Adipose tissue (tissue), 3 donors: ENCODE data around the gene CDK7. TPM values are rescaled to one million over a fixed set of nuclear protein-coding genes. Genes with fewer than 3 reads are reported as not detected.
"Not testable (repeated sequence)": the region's sequence is repeated elsewhere in the genome, so short reads cannot be mapped to it uniquely, and the experiment has no call there.

Source experiments
- H3K27ac ChIP-seq: one replicate; pipeline ENCODE4 v1.5.1; 2013; ENCODE audit warnings: low read depth, low read length
- WGBS, 3 donors: extraction: QIAGEN DNeasy Blood & Tissue Kit; methylation state at CpG; one replicate each; pipeline ENCODE4 v1.1.7; 2013; 5-methylcytosine and 5-hydroxymethylcytosine counted together
- polyA plus RNA-seq, 3 donors: library from polyadenylated mRNA; stranded (reverse); fragments of 200-250 nt; gene quantifications; one replicate each; pipeline ENCODE4 v1.2.3, GENCODE V29; 2013
- donor health status: healthy with polysubstance abuse.
- donor health status: Bipolar disorder and iron deficiency.
- donor health status: healthy.

CDK7 gene
- polyA plus RNA-seq, result 10 to 100 TPM; 11.6 to 13.6 (median 12.7) TPM

- WGBS, 3 donors, result 0% methylated on average over 49 of the region's 49 CpGs
- no peak within 1 kb of the TSS for H3K27ac ChIP-seq
Measured at GRCh38 chr5:69234457-69235268, at the start of gene CDK7. Gene CDK7, plus strand, starts transcription at chr5:69234886. Its CDS starts 90 bp downstream, at chr5:69234976.

DNA sequence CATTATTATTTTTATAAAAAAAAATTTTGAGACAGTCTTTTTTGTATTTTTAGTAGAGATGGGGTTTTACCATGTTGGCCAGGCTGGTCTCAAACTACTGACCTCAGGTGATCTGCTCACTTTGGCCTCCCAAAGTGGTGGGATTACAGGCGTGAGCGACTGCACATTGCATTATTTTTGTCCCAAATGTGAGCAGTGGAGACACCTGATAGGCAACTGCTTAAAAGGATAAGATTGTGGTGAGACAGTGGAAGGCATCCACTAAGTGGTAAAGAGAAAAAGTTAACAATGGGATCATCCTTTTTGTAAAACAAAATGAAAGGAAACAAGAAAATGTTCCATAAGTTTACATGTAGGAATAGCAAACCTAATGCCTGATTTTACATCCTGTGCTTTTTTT lies 47.3 kb upstream of the CDK7 start:
- no peak overlapping the region for H3K27ac ChIP-seq
- 92 to 96% (median 93%) methylated on average over 2 of the region's 2 CpGs for WGBS, 3 donors

DNA sequence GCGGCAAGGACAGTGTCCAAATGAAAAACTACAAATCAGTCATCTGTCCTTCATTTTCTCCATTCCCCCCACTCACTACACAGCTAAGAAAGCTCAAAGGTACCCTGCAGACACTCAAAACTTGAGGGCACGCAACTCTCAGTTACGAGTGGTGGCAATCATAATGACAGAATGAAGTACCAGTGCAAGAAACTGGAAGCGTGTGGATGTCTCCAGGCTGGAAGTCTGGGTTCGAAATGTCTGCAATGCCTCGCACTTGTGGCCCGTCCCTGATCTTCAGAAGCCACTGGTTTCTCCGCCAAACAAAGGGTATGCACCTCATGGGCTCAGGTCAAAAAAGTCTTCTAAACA lies 45.9 kb upstream of the CDK7 start:
- H3K27ac ChIP-seq, result no peak overlapping the region

GRCh38 chr5:69189162-69190086 lies 45.3 kb upstream of the CDK7 start, which contains the start of gene CENPH:
Gene CENPH, plus strand, starts transcription at chr5:69189583. Its CDS starts 52 bp downstream, at chr5:69189635.
- 0% methylated on average over 55 of the region's 55 CpGs for WGBS, 3 donors
- peak within 1 kb of the TSS; percentile 78 for H3K27ac ChIP-seq

More for the DNA sequence above, 45.9 kb upstream of the CDK7 start:
- WGBS, 3 donors, result 9 to 26% (median 16%) methylated on average over 8 of the region's 8 CpGs

- 92 to 95% (median 95%) methylated on average over 1 of the region's 1 CpG for WGBS, 3 donors
- H3K27ac ChIP-seq, result no peak overlapping the region
Measured at GRCh38 chr5:69202497-69202896, 32.2 kb upstream of the CDK7 start.

DNA sequence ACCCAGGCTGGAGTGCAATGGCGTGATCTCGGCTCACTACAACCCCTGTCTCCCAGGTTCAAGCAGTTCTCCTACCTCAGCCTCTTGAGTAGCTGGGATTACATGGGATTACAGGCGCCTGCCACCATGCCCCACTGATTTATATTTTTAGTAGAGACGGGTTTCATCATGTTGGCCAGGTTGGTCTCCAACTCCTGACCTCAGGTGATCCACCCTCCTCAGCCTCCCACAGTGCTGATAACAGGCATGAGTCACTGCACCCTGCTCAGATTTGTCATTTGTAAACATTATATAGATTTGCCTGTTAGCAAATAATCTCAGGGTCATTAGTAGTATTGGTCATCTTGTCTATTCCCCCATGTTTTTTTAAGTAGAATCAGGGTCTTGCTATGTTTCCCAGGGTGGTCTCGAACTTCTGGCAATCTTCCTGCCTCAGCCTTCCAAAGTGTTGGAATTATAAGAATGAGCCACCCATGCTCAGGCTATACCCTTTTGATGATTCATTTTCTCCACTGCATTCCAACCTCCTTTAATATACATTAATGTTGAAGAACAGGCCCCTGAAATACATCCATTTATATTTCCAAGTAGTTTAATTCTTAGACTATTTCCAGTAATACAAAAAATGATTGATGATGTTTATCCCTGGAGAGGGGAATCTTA lies 28.0 kb upstream of the CDK7 start:
- no peak overlapping the region for H3K27ac ChIP-seq
- 86 to 96% (median 93%) methylated on average over 5 of the region's 5 CpGs for WGBS, 3 donors

DNA sequence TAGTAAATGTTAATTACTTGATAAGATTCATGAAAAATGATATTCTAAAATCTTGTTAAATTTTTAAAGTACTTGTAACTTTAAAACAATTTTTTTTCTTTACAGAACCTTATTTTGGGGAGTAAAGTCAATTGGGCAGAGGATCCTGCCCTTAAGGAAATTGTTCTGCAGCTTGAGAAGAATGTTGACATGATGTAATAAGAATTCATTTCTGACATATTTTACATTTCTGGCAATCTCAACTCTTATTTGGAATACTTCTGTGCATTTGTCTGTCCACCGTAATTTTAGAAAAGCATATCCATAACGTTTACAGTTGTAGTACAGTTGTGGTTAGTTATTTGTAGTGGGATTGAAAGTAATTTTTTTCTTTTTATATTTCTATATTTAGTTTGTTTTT lies 25.1 kb upstream of the CDK7 start:
- WGBS, 3 donors, result 80 to 84% (median 81%) methylated on average over 2 of the region's 2 CpGs
- H3K27ac ChIP-seq, result no peak overlapping the region

DNA sequence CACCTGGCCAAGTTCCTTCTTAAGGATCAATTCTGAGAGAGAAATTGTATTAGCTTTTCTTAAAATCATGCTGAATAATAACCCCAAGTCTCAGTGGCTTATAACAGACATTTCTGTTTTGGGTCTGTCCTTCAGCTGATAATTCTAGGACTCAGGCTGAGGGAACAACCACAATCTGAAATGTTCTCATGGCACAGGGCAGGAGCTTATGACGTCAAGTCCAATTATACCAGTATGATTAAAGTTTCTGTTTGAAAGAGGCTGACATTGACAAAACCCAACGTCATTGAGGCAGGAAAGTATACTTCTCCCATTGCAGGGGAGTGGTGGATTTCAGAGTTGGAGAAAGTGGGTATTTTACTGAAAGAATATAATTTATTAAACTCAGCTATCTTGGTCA lies 23.5 kb upstream of the CDK7 start:
- WGBS, 3 donors, result 89 to 92% (median 90%) methylated on average over 2 of the region's 2 CpGs
- no peak overlapping the region for H3K27ac ChIP-seq

- WGBS, 3 donors, result 89 to 96% (median 91%) methylated on average over 2 of the region's 2 CpGs
- H3K27ac ChIP-seq, result no peak overlapping the region
Measured at GRCh38 chr5:69212022-69212421, 22.7 kb upstream of the CDK7 start.

- 94 to 98% (median 94%) methylated on average over 4 of the region's 4 CpGs for WGBS, 3 donors
- H3K27ac ChIP-seq, result no peak overlapping the region
Measured at GRCh38 chr5:69213513-69214215, 21.0 kb upstream of the CDK7 start.

DNA sequence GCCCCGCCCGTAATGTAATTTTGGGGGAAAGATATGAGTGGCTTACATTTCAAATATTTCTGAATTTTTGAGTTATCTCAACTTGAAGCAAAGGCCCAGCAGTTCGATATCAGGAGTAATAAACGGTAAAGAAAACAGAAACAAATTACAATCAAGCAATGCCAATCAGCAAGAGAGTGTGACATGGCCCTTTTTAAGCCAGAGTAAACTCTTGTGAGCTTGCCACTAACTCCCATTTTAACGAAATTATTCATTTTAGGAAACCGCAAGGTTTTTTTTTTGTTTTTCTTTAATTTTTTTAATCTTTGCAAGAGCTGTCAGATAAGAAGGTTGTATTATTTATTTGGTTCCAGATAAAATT lies 17.6 kb upstream of the CDK7 start:
- no peak overlapping the region for H3K27ac ChIP-seq
- WGBS, 3 donors, result 36 to 56% (median 47%) methylated on average over 6 of the region's 6 CpGs

DNA sequence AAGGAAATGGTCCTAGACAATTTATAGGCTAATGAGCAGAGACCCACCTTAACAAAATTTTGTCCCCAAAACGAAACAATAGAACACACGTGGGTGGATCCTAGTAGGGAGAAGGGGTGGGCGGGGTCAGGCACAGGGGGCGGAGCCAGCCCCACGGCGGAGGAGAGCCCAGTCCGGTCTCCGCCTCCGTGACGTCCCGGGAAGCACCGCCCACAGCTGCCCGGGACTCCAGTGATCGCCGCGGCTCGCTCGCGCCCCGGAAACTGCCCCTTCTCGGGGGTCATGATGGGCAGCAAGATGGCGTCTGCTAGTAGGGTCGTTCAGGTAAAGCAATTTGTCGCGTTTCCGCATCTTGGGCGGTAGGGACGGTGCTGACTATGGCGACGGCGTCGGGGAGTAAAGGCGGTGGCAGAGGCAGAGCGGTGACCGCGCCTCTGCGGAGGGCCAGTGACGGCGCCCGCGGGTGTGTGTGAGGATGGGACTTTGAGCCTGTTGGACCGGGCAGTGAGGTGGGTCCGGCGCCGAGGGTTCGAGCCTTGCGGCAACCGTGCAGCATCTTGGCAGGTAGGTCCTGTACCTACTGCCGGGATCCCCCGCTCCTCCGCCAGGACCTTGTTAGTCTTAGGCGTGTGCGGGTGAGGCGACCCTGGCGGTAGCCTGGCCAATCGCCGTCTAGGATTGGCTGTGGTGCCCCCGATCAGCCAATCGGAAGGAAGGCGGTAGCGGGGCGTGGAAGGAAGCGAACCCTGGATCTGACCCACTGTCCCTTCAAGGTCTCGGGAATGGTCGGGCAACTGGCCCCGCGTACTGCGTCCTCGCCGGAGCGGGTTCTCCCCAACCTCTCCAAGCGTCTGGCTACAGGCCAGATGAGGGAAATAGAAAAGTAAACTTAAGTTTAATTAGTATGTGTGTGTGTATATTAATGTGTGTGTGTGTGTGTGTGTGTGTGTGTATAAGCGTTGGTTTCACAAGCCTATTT lies 16.8 kb upstream of the CDK7 start:
- H3K27ac ChIP-seq, result no peak overlapping the region
- WGBS, 3 donors, result 0% methylated on average over 72 to 73 of the region's 73 CpGs

DNA sequence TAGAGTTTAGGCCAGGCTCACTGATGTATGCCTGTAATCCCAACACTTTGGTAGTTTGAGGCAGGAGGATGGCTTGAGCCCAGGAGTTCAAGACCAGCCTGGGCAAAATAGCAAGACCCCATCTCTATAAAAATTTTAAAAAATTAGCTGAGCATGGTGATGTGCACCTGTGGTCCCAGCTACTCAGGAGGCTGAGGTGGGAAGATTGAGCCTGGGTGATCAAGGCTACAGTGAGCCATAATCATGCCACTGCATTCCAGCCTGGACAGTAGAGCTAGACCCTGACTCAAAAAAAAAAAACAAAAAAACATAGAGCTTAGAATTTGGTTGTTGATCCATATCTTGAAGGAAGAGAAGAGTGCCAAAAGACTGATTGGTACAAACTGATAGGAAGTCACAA lies 14.7 kb upstream of the CDK7 start:
- no peak overlapping the region for H3K27ac ChIP-seq

DNA sequence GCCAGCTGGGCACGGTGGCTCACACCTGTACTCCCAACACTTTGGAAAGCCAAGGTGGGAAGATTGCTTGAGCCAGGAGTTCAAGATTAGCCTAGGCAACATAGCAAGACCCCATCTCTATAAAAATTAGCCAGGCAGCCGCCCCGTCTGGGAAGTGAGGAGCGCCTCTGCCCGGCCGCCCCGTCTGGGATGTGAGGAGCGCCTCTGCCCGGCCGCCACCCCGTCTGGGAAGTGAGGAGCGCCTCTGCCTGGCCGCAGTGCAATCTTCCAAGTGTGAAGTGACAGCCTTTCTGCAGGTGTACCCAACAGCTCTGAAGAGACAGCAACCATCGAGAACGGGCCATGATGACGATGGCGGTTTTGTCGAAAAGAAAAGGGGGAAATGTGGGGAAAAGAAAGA lies 14.3 kb upstream of the CDK7 start:
- not testable (repeated sequence) for H3K27ac ChIP-seq
- 93 to 97% (median 96%) methylated on average over 16 to 18 of the region's 18 CpGs for WGBS, 3 donors

DNA sequence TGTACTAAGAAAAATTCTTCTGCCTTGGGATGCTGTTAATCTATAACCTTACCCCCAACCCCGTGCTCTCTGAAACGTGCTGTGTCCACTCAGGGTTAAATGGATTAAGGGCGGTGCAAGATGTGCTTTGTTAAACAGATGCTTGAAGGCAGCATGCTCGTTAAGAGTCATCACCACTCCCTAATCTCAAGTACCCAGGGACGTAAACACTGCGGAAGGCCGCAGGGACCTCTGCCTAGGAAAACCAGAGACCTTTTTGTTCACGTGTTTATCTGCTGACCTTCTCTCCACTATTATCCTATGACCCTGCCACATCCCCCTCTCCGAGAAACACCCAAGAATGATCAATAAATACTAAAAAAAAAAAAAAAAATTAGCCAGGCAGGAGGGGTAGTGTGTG lies 13.9 kb upstream of the CDK7 start:
- H3K27ac ChIP-seq, result not testable (repeated sequence)
- 75 to 96% (median 87%) methylated on average over 5 to 8 of the region's 9 CpGs for WGBS, 3 donors

DNA sequence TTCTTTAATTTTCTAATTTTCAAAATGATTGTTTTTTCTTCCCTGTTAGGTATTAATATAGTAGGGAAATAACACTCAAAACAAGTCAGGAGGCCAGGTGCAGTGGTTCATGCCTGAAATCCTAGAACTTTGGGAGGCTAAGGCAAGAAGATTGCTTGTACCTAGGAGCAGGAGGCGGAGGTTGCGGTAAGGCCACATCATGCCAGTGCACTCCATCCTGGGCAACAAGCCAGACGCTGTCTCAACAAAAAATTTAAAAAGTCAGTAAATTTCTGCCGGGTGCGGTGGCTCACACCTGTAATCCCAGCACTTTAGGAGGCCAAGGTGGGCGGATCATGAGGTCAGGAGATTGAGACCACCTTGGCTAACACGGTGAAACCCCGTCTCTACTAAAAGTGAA lies 10.2 kb upstream of the CDK7 start:
- H3K27ac ChIP-seq, result no peak overlapping the region
- 93 to 96% (median 95%) methylated on average over 8 of the region's 8 CpGs for WGBS, 3 donors

DNA sequence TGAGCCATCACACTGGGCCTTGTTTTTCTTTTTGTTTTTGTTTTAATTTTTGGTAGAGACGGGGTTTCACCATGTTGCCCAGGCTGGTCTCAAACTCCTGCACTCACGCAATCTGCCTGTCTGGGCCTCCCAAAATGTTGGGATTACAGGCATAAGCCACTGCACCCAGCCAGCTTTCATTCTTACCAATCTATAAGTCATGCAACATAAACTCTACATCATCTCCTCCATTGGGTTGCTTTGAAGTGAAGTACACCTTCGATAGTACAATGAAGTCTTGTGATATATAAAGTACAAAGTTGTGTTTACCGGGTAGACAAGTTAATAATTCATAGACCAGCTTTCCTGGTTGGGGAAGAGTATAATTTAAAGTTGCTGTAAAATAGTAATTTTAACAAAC lies 8.8 kb upstream of the CDK7 start:
- WGBS, 3 donors, result 65 to 95% (median 92%) methylated on average over 4 of the region's 4 CpGs
- no peak overlapping the region for H3K27ac ChIP-seq
